SK-N-SH (cell line): Measurements from ENCODE around the gene PNPLA8. TPM values are rescaled to one million over a fixed set of nuclear protein-coding genes. Genes with fewer than 3 reads are reported as not detected.

ENCODE experiments used
- CTCF ChIA-PET: fragments of 300-600, 350-600 bp; formaldehyde crosslinking; extraction: SDS; loops from one replicate; lab custom pipeline; 2021; lab: Yijun Ruan, JAX
- POLR2A ChIA-PET: fragments of 350-600 bp; sonication (Branson Sonifier 250); formaldehyde crosslinking; extraction: SDS; loops from one replicate; lab custom pipeline; 2020; ENCODE audit warnings: antibody characterized with exemption, inconsistent platforms; lab: Yijun Ruan, JAX
- DNase-seq: peaks from one replicate; pipeline ENCODE4 v3.0.0; 2012
- H2AFZ ChIP-seq: fragments of 200-600 bp; sonication (generic); 2 replicates; pipeline ENCODE4 v1.8.1; 2016; ENCODE audit warnings: antibody characterized with exemption, mild to moderate bottlenecking, low read depth
- H3F3A ChIP-seq: fragments of 200-600 bp; sonication (generic); replicated peaks from 2 replicates; pipeline ENCODE3; 2016; ENCODE audit warnings: antibody characterized with exemption, mild to moderate bottlenecking; ENCODE audit not compliant: insufficient read depth
- H3K27ac ChIP-seq, 2 experiments: fragments of 200-500 bp in 1 of 2; fragments of 200-600 bp in 1 of 2; sonication (Bioruptor generic) in 1 of 2; sonication (generic), shearing (Covaris generic) in 1 of 2; 2 replicates each; pipeline versions ENCODE4 v1.5.1 to v1.6.1; 2014 to 2016; ENCODE audit warnings: low read depth in 2 of 2, inconsistent platforms in 1 of 2, low read length in 1 of 2, mild to moderate bottlenecking in 1 of 2, mixed read lengths in 1 of 2
- H3K27me3 ChIP-seq: fragments of 200-600 bp; sonication (generic), shearing (Covaris generic); 2 replicates; pipeline ENCODE4 v1.6.1; 2016; ENCODE audit warnings: mixed run types; ENCODE audit not compliant: insufficient read depth
- H3K36me3 ChIP-seq, 2 experiments: fragments of 200-500 bp in 1 of 2; fragments of 200-600 bp in 1 of 2; sonication (Bioruptor generic) in 1 of 2; sonication (generic) in 1 of 2; replicated peaks in 1 of 2; 2 replicates each; pipeline versions ENCODE3 to v1.5.1; 2014 to 2016; ENCODE audit warnings: low read length in 1 of 2, mild to moderate bottlenecking in 1 of 2; ENCODE audit not compliant: insufficient read depth in 2 of 2, control insufficient read depth in 1 of 2
- H3K4me1 ChIP-seq, 2 experiments: fragments of 200-500 bp in 1 of 2; fragments of 200-600 bp in 1 of 2; sonication (Bioruptor generic) in 1 of 2; sonication (generic), shearing (Covaris generic) in 1 of 2; 2 replicates each; pipeline versions ENCODE4 v1.5.1 to v1.6.1; 2014 to 2016; ENCODE audit warnings: low read depth in 1 of 2, low read length in 1 of 2, mixed run types in 1 of 2; ENCODE audit not compliant: insufficient read depth in 2 of 2, control insufficient read depth in 1 of 2
- H3K4me2 ChIP-seq: fragments of 200-600 bp; sonication (generic), shearing (Covaris generic); 2 replicates; pipeline ENCODE4 v1.6.1; 2017; ENCODE audit warnings: mixed run types
- H3K4me3 ChIP-seq, 2 experiments: fragments of 200-500 bp in 1 of 2; fragments of 200-600 bp in 1 of 2; sonication (Bioruptor generic) in 1 of 2; sonication (generic), shearing (Covaris generic) in 1 of 2; 2 replicates each; pipeline versions ENCODE4 v1.5.1 to v1.8.1; 2014 to 2016; ENCODE audit warnings: low read depth in 2 of 2, inconsistent platforms in 1 of 2, low read length in 1 of 2, mild to moderate bottlenecking in 1 of 2, mixed read lengths in 1 of 2, moderate library complexity in 1 of 2
- H3K79me2 ChIP-seq: fragments of 200-600 bp; sonication (generic); 2 replicates; pipeline ENCODE4 v1.8.1; 2017; ENCODE audit warnings: mild to moderate bottlenecking; ENCODE audit not compliant: insufficient read depth
- H3K9ac ChIP-seq: fragments of 200-600 bp; sonication (generic); 2 replicates; pipeline ENCODE4 v1.6.1; 2017; ENCODE audit warnings: mixed run types
- H3K9me2 ChIP-seq: fragments of 200-600 bp; sonication (generic); 2 replicates; pipeline ENCODE4 v1.6.1; 2017; ENCODE audit warnings: mixed run types
- H3K9me3 ChIP-seq: fragments of 200-600 bp; sonication (generic); 2 replicates; pipeline ENCODE4 v1.6.1; 2017; ENCODE audit warnings: mixed run types, mild to moderate bottlenecking, moderate library complexity
- H4K20me1 ChIP-seq: fragments of 200-600 bp; sonication (generic); 2 replicates; pipeline ENCODE4 v1.6.1; 2017; ENCODE audit warnings: mild to moderate bottlenecking, mixed run types; ENCODE audit not compliant: insufficient read depth
- CTCF ChIP-seq: fragments of 200-600 bp; sonication (generic); IDR thresholded peaks from 2 replicates; pipeline ENCODE4 v1.6.1; 2017; ENCODE audit warnings: antibody characterized with exemption, mild to moderate bottlenecking, moderate library complexity
- ELF1 ChIP-seq: IDR thresholded peaks from 2 replicates; pipeline ENCODE4 v1.4.0; 2012
- EZH2phosphoT487 ChIP-seq: fragments of 200-600 bp; sonication (generic); IDR thresholded peaks from 2 replicates; pipeline ENCODE4 v1.6.1; 2017; ENCODE audit warnings: low read depth, mixed run types, mild to moderate bottlenecking, antibody characterized with exemption, moderate library complexity, borderline replicate concordance
- FOXM1 ChIP-seq: IDR thresholded peaks from 2 replicates; pipeline ENCODE4 v1.4.0; 2012; ENCODE audit warnings: low read depth, mild to moderate bottlenecking
- GABPA ChIP-seq: IDR thresholded peaks from 2 replicates; pipeline ENCODE4 v1.4.0; 2012; ENCODE audit warnings: low read depth, mild to moderate bottlenecking
- IRF3 ChIP-seq: fragments of 150-350 bp; IDR thresholded peaks from 2 replicates; pipeline ENCODE4 v1.6.1; 2016; ENCODE audit warnings: mild to moderate bottlenecking, low read depth, low read length
- JUND ChIP-seq: IDR thresholded peaks from 2 replicates; pipeline ENCODE4 v1.4.0; 2012
- MEF2A ChIP-seq: IDR thresholded peaks from 2 replicates; pipeline ENCODE4 v1.4.0; 2012; ENCODE audit warnings: low read depth, borderline replicate concordance
- MXI1 ChIP-seq: IDR thresholded peaks from 2 replicates; pipeline ENCODE4 v1.6.1; 2012; ENCODE audit warnings: mild to moderate bottlenecking, low read depth, low read length, improper control_type of control experiment
- NFIC ChIP-seq: IDR thresholded peaks from 2 replicates; pipeline ENCODE4 v1.4.0; 2012; ENCODE audit warnings: borderline replicate concordance
- NRF1 ChIP-seq: IDR thresholded peaks from 2 replicates; pipeline ENCODE4 v1.6.1; 2012; ENCODE audit warnings: low read depth, mild to moderate bottlenecking, low read length
- RAD21 ChIP-seq: IDR thresholded peaks from 2 replicates; pipeline ENCODE4 v1.6.1; 2012; ENCODE audit warnings: mild to moderate bottlenecking, low read length
- RFX5 ChIP-seq: IDR thresholded peaks from 2 replicates; pipeline ENCODE4 v1.6.1; 2012; ENCODE audit warnings: mild to moderate bottlenecking, improper control_type of control experiment, low read length
- RXRA ChIP-seq: IDR thresholded peaks from 2 replicates; pipeline ENCODE4 v1.4.0; 2012; ENCODE audit warnings: low read depth, mild to moderate bottlenecking, borderline replicate concordance
- SIN3A ChIP-seq: IDR thresholded peaks from 2 replicates; pipeline ENCODE4 v1.6.1; 2012; ENCODE audit warnings: low read depth, mild to moderate bottlenecking, low read length, moderate library complexity, borderline replicate concordance
- SMC3 ChIP-seq: IDR thresholded peaks from 2 replicates; pipeline ENCODE4 v1.6.1; 2012; ENCODE audit warnings: low read depth, low read length, improper control_type of control experiment
- TAF1 ChIP-seq: IDR thresholded peaks from 2 replicates; pipeline ENCODE4 v1.6.1; 2012; ENCODE audit warnings: low read depth, mild to moderate bottlenecking, low read length, moderate library complexity, borderline replicate concordance
- TCF12 ChIP-seq: IDR thresholded peaks from 2 replicates; pipeline ENCODE4 v1.4.0; 2012
- TEAD4 ChIP-seq: IDR thresholded peaks from 2 replicates; pipeline ENCODE4 v1.4.0; 2012; ENCODE audit warnings: mild to moderate bottlenecking, borderline replicate concordance; ENCODE audit not compliant: insufficient read depth
- USF1 ChIP-seq: IDR thresholded peaks from 2 replicates; pipeline ENCODE4 v1.4.0; 2012; ENCODE audit warnings: low read depth, borderline replicate concordance
- USF2 ChIP-seq: fragments of 150-350 bp; IDR thresholded peaks from 2 replicates; pipeline ENCODE4 v1.6.1; 2017; ENCODE audit warnings: antibody characterized with exemption, low read length, low read depth, borderline replicate concordance
- YY1 ChIP-seq: IDR thresholded peaks from 2 replicates; pipeline ENCODE4 v1.4.0; 2012; ENCODE audit warnings: low read depth, mild to moderate bottlenecking
- WGBS: methylation state at CpG from one replicate; pipeline ENCODE4 v1.1.6; 2017; ENCODE audit warnings: low lambda C conversion rate; 5-methylcytosine and 5-hydroxymethylcytosine counted together
- polyA plus RNA-seq, 3 experiments: library from polyadenylated mRNA; depleted of rRNA; stranded (reverse); fragments of >200 nt; gene quantifications; 2 replicates each; pipeline ENCODE4 v1.2.3, GENCODE V29; 2012
- TF ChIP-seq, protein P1 (sequence below): IDR thresholded peaks from 2 replicates; pipeline ENCODE4; 2012
- TF ChIP-seq, protein P2 (sequence below): IDR thresholded peaks from 2 replicates; pipeline ENCODE4 v1.4.0; 2012; ENCODE audit warnings: low read depth

Gene PNPLA8
- polyA plus RNA-seq, 1 of the 3 experiments (the other 2 are of a cell fraction): 7.2 TPM

- Histone ChIP-seq H3K9me3 (no peaks in the 10 kb centered on the region), H3K27ac (no peak overlapping the region), H3K9me2 (no peaks in the 10 kb centered on the region), H3K27me3 (no peaks in the 10 kb centered on the region), H2AFZ (no peak overlapping the region), H3K4me2 (no peak overlapping the region), H3K36me3 (no peaks in the 10 kb centered on the region), H3K9ac (no peak overlapping the region), H3K4me1 (peaks cover 6 to 8% of the 10 kb centered on the region in 2 experiments; a peak in 3 of 4 replicates), H3K79me2 (peaks cover 10% of the 10 kb centered on the region), H4K20me1 (no peaks in the 10 kb centered on the region), H3K4me3 (no peak overlapping the region), H3F3A (peaks cover 8% of the 10 kb centered on the region)
- TF ChIP-seq MXI1: no peak
- no peak for TF ChIP-seq ELF1
- no peak for TF ChIP-seq RFX5
- TF ChIP-seq IRF3: no peak
- TF ChIP-seq JUND: no peak
- no peak for TF ChIP-seq NRF1
- no peak for TF ChIP-seq TAF1
- no peak for TF ChIP-seq SMC3
- TF ChIP-seq SIN3A: no peak
- no peak for TF ChIP-seq CTCF
- no peak for TF ChIP-seq YY1
- TF ChIP-seq TCF12: no peak
- TF ChIP-seq FOXM1: no peak
- no peak for TF ChIP-seq TEAD4
- no peak for TF ChIP-seq USF1
- TF ChIP-seq MEF2A: no peak
- TF ChIP-seq RAD21: no peak
- CTCF ChIA-PET: no interaction called here
- DNase-seq: no peak
- POLR2A ChIA-PET: no interaction called here
- 88% methylated on average over 3 of the region's 3 CpGs for WGBS
Measured at GRCh38 chr7:108529341-108529740, 3.4 kb upstream of the PNPLA8 start.

DNA sequence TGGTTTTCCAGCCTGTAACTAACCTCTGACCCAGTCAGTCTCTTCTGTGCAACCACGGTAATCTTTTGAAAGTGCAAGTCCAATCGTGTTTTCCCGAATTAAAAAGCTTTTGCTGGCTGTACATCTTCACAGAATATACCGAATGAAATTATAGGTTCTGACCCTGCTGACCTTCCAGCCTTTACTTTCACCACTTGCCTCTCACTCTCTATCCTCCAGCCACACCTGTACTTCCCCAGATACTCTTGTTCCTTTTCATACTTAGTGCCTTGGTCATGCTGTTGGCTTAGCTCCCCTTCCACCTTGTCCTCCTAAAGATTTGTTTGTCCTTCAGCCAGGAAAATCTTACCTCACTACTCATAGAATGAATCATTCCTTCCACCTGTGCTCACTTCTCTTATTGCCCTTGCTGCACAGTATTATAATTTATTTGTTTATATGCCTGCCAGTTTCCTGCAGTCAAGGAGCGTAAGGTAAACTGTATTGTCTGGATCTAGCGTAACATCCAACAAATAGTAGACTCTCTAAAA, 2.3 kb upstream of the PNPLA8 start:
- Histone ChIP-seq H3K9ac (no peak overlapping the region), H3K9me3 (no peaks in the 10 kb centered on the region), H3K79me2 (peaks cover 21% of the 10 kb centered on the region), H3K9me2 (no peaks in the 10 kb centered on the region), H4K20me1 (no peaks in the 10 kb centered on the region), H3K27ac (no peak overlapping the region), H3K36me3 (no peaks in the 10 kb centered on the region), H2AFZ (no peak overlapping the region), H3K4me1 (peaks cover 14 to 18% of the 10 kb centered on the region in 2 experiments; a peak in 3 of 4 replicates), H3K27me3 (no peaks in the 10 kb centered on the region), H3K4me3 (no peak overlapping the region), H3K4me2 (no peak overlapping the region), H3F3A (peaks cover 8% of the 10 kb centered on the region)
- DNase-seq: no peak
- ChIA-PET CTCF (no interaction called here), POLR2A (no interaction called here)
- 91% methylated on average over 6 of the region's 6 CpGs for WGBS
- TF ChIP-seq TEAD4 (no peak), SMC3 (no peak), GABPA (no peak), NRF1 (no peak), TCF12 (no peak), FOXM1 (no peak), NFIC (no peak), USF2 (no peak), EZH2phosphoT487 (no peak), MEF2A (no peak), SIN3A (no peak), YY1 (no peak), RXRA (no peak)
- TF ChIP-seq, protein P1, sequence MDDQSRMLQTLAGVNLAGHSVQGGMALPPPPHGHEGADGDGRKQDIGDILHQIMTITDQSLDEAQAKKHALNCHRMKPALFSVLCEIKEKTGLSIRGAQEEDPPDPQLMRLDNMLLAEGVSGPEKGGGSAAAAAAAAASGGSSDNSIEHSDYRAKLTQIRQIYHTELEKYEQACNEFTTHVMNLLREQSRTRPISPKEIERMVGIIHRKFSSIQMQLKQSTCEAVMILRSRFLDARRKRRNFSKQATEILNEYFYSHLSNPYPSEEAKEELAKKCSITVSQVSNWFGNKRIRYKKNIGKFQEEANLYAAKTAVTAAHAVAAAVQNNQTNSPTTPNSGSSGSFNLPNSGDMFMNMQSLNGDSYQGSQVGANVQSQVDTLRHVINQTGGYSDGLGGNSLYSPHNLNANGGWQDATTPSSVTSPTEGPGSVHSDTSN: no peak
- TF ChIP-seq, protein P2, sequence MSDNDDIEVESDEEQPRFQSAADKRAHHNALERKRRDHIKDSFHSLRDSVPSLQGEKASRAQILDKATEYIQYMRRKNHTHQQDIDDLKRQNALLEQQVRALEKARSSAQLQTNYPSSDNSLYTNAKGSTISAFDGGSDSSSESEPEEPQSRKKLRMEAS: no peak
